ENCODE measurements around the gene URAD. TPM values are rescaled to one million over a fixed set of nuclear protein-coding genes. Genes with fewer than 3 reads are reported as not detected.

The URAD gene
- polyA plus RNA-seq, 2 of the 4 experiments (the other 2 are of a cell fraction) = not detected

- ATAC-seq (no peak), DNase-seq (ENCODE audit: low read depth in 1 of 2, low spot score in 1 of 2) (no peak), FAIRE-seq (no peak)
- no peak overlapping the region for H3K4me2 ChIP-seq
- no peak for TF ChIP-seq TFCP2L1 (CRISPR knock-in tag; IDR thresholded peaks at IDR 0.05)
- TF ChIP-seq HMGXB4 (CRISPR knock-in tag; IDR thresholded peaks at IDR 0.05; ENCODE audit: borderline replicate concordance) = no peak
- TF ChIP-seq MYC (IDR thresholded peaks at IDR 0.05; ENCODE audit: borderline replicate concordance, low read length) = no peak
- no peak for TF ChIP-seq USF2 (IDR thresholded peaks at IDR 0.05)
- no peak for TF ChIP-seq PBX3 (IDR thresholded peaks at IDR 0.05)
- no peak for TF ChIP-seq CEBPB (IDR thresholded peaks at IDR 0.05)
- TF ChIP-seq CBX8 (IDR thresholded peaks at IDR 0.05) = no peak
- no peak for TF ChIP-seq HEYL (CRISPR knock-in tag; IDR thresholded peaks at IDR 0.05)
- 80% methylated on average over 1 of the region's 1 CpG for WGBS (ENCODE audit: missing lambda C conversion rate)
- H3K9me3 ChIP-seq = no peaks in the 10 kb centered on the region
- H3K4me3 ChIP-seq = no peak overlapping the region
- POLR2A ChIA-PET = no interaction called here
- CTCF ChIA-PET = interaction anchor here (0.6 to 1.7 kb wide), 3 partner anchors 9 to 572 kb away, joined by 3 to 5 read pairs (median 4); no protein-coding TSS in a partner anchor
- no peaks in the 10 kb centered on the region for H3K4me1 ChIP-seq
- H3K27ac ChIP-seq = no peak overlapping the region
Measured at GRCh38 chr13:27933118-27933517, 55.4 kb downstream of the URAD start.

- Histone ChIP-seq H3K4me2 (no peak overlapping the region), H3K9me3 (no peaks in the 10 kb centered on the region), H3K27ac (no peak overlapping the region), H3K4me1 (no peaks in the 10 kb centered on the region), H3K4me3 (no peak overlapping the region)
- TF ChIP-seq HES2 (IDR thresholded peaks at IDR 0.05) = no peak
- TF ChIP-seq ATOH8 (CRISPR knock-in tag; IDR thresholded peaks at IDR 0.05; ENCODE audit: low read depth) = no peak
- FAIRE-seq (no peak), ATAC-seq (no peak), DNase-seq (ENCODE audit: low read depth in 1 of 2, low spot score in 1 of 2) (no peak)
- ChIA-PET CTCF (interaction anchor here (1.2 to 1.9 kb wide), 2 partner anchors 24 to 61 kb away, joined by 3 to 11 read pairs; no protein-coding TSS in a partner anchor), POLR2A (no interaction called here)
Measured at GRCh38 chr13:27929868-27930267, 58.6 kb downstream of the URAD start.

GRCh38 chr13:27928805-27929753 lies 59.4 kb downstream of the URAD start:
- WGBS (ENCODE audit: missing lambda C conversion rate) = 84% methylated on average over 36 of the region's 48 CpGs
- FAIRE-seq (no peak), DNase-seq (ENCODE audit: low read depth in 1 of 2, low spot score in 1 of 2) (no peak), ATAC-seq (no peak)
- Histone ChIP-seq H3K4me3 (no peak overlapping the region), H3K4me1 (no peaks in the 10 kb centered on the region), H3K27ac (no peak overlapping the region), H3K4me2 (no peak overlapping the region), H3K9me3 (no peaks in the 10 kb centered on the region)
- TF ChIP-seq POLR2A (IDR thresholded peaks at IDR 0.05; ENCODE audit: low read length) = no peak
- no peak for TF ChIP-seq ZSCAN20 (CRISPR knock-in tag; IDR thresholded peaks at IDR 0.05)
- TF ChIP-seq SREBF2 (IDR thresholded peaks at IDR 0.05) = no peak
- no peak for TF ChIP-seq ZNF302 (CRISPR knock-in tag; IDR thresholded peaks at IDR 0.05)
- no peak for TF ChIP-seq MAFK (IDR thresholded peaks at IDR 0.05; ENCODE audit: partially characterized antibody)
- no peak for TF ChIP-seq MYC (IDR thresholded peaks at IDR 0.05; ENCODE audit: borderline replicate concordance, low read length)
- TF ChIP-seq HOXB5 (CRISPR knock-in tag; IDR thresholded peaks at IDR 0.05) = no peak
- TF ChIP-seq NR3C1 (IDR thresholded peaks at IDR 0.05) = no peak
- TF ChIP-seq PHF8 (IDR thresholded peaks at IDR 0.05; ENCODE audit: borderline replicate concordance, low read depth) = no peak
- TF ChIP-seq JUN (IDR thresholded peaks at IDR 0.05) = no peak
- no peak for TF ChIP-seq CEBPB (IDR thresholded peaks at IDR 0.05)
- TF ChIP-seq CHD4 (IDR thresholded peaks at IDR 0.05; ENCODE audit: borderline replicate concordance) = no peak
- TF ChIP-seq ZC3H11A (IDR thresholded peaks at IDR 0.05) = no peak
- no peak for TF ChIP-seq JUNB (IDR thresholded peaks at IDR 0.05)
- no peak for TF ChIP-seq KDM5A (IDR thresholded peaks at IDR 0.05)
- CTCF ChIA-PET = interaction anchor here (1.9 kb wide), 1 partner anchor 25 kb away, joined by 11 read pairs; no protein-coding TSS in a partner anchor
- POLR2A ChIA-PET = no interaction called here
